ENCODE data around the gene TNS1. TPM values are rescaled to one million over a fixed set of nuclear protein-coding genes. Genes with fewer than 3 reads are reported as not detected.

Gene TNS1
- total and polyA plus RNA-seq, 8 donors, result 38.5 to 166 (median 102) TPM

DNA sequence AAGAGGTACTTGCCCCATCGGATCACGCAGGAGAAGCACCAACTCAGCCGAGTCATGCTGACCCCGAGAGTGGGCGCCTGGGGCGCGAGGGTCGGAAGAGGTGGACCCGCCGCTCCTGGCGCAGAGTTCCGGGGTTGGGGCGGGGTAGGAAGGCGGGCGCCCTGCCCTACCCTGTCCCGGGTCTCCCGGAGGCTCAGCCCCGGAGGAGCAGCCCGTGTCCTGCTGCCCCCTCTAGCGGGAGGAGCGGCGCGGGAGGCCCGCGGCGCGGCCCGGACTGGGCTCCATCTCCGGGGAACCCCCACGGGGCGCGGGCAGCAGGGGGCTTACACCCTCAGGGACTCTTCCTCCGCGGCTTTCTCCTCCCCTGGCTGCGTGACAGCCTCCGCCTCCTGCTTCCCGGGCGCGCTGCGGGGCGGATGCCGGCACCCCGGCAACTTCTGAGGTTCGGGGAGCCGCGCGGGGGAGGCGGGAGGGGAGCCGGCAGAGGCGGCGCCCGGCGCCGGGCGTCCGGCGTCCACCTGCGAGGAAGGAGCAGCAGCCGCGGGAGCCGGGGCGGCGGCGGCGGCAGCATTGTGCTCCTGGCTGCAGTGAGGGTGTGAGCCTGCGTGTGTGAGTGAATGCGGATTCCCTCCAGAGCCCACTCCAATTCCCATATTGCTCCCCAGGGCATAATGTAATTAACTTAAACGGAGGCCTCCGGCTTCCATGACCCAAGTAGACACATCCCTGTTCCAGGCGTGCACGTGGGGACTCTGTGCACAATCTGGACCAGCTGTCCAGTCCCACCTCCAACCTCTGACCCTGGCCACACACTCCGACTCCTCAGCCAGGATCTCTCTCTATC lies 7.6 kb upstream of the TNS1 start:
- DNase-seq (peak; percentile 59 to 88 (median 70)), FAIRE-seq (no peak), ATAC-seq (peak; percentile 87 to 97 (median 94))
- Histone ChIP-seq H3K27ac (no peak overlapping the region), H3K27me3 (no peaks in the 10 kb centered on the region), H3K4me3 (peak overlapping the region; percentile 37 to 62 (median 49)), H3K9me3 (no peaks in the 10 kb centered on the region), H3K36me3 (no peaks in the 10 kb centered on the region), H3K4me1 (no peaks in the 10 kb centered on the region)
- TF ChIP-seq, protein P1, sequence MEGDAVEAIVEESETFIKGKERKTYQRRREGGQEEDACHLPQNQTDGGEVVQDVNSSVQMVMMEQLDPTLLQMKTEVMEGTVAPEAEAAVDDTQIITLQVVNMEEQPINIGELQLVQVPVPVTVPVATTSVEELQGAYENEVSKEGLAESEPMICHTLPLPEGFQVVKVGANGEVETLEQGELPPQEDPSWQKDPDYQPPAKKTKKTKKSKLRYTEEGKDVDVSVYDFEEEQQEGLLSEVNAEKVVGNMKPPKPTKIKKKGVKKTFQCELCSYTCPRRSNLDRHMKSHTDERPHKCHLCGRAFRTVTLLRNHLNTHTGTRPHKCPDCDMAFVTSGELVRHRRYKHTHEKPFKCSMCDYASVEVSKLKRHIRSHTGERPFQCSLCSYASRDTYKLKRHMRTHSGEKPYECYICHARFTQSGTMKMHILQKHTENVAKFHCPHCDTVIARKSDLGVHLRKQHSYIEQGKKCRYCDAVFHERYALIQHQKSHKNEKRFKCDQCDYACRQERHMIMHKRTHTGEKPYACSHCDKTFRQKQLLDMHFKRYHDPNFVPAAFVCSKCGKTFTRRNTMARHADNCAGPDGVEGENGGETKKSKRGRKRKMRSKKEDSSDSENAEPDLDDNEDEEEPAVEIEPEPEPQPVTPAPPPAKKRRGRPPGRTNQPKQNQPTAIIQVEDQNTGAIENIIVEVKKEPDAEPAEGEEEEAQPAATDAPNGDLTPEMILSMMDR (IDR thresholded peaks at IDR 0.05), result peak; percentile 10 to 51 (median 44)
- 2 to 4% methylated on average over 42 to 72 of the region's 72 CpGs for WGBS, 2 donors
- intact Hi-C loops (cut with DNase I), result no loop called here

DNA sequence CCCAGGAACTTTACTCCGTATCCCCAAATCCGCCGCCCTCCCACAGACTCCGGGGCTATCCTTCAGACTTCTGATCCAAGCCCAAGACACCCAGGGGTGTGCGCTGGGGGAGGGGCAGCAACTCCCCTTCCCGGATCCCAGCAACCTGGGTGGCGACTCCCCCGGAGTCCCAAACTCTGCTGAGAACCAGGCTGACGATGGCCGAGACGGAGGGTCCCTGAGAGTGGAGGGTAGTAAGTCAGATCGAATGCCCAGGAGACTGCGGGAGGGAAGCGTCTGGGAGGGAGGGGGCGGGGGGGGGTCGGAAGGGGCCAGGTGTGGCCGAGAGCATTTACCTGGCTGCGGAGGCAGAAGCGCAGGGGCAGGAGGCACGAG lies 7.0 kb upstream of the TNS1 start:
- Histone ChIP-seq H3K27me3 (no peaks in the 10 kb centered on the region), H3K4me1 (no peaks in the 10 kb centered on the region), H3K27ac (no peak overlapping the region), H3K36me3 (no peaks in the 10 kb centered on the region), H3K9me3 (no peaks in the 10 kb centered on the region), H3K4me3 (peak overlapping the region; percentile 37 to 62 (median 49))
- DNase-seq (peak in 1 of 6 donors; percentile 67), FAIRE-seq (no peak), ATAC-seq (peak in 3 of 4 donors; percentile 3 to 48 (median 38))
- TF ChIP-seq, protein P1 (IDR thresholded peaks at IDR 0.05), result no peak
- WGBS, 2 donors, result 5 to 7% methylated on average over 16 to 20 of the region's 20 CpGs
- intact Hi-C loops (cut with DNase I), result no loop called here

DNA sequence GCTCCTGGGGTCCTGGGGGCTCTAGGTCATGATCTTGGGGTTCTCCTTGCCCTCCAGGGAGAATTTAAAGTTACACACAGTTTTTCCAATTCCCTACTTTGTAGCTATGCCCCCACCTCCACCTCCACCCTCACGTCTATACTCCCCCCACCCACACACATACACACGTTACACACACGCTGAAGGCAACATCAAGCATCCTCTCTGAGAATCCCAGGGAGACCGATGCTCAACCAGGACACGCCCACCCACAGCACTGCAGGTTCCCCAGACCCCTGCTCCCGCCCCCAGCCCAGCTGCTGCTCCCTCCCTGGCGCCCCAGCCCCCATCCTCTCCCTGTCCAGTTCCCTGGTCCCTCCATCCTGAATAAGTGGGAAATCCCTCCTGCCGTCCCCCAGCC lies 6.4 kb upstream of the TNS1 start:
- no peaks in the 10 kb centered on the region for H3K9me3 ChIP-seq
- TF ChIP-seq, protein P1 (IDR thresholded peaks at IDR 0.05), result no peak
- H3K4me3 ChIP-seq, result peak overlapping the region in 2 of 4 donors; percentile 54 to 62
- WGBS, 2 donors, result 44 to 50% methylated on average over 7 to 8 of the region's 8 CpGs
- no peak for FAIRE-seq
- peaks cover 0 to 3% (median 0%) of the 10 kb centered on the region in 3 donors for H3K4me1 ChIP-seq
- no peak for DNase-seq
- ATAC-seq, result no peak
- H3K36me3 ChIP-seq, result no peaks in the 10 kb centered on the region
- no peaks in the 10 kb centered on the region for H3K27me3 ChIP-seq
- H3K27ac ChIP-seq, result no peak overlapping the region
- intact Hi-C loops (cut with DNase I), result no loop called here

DNA sequence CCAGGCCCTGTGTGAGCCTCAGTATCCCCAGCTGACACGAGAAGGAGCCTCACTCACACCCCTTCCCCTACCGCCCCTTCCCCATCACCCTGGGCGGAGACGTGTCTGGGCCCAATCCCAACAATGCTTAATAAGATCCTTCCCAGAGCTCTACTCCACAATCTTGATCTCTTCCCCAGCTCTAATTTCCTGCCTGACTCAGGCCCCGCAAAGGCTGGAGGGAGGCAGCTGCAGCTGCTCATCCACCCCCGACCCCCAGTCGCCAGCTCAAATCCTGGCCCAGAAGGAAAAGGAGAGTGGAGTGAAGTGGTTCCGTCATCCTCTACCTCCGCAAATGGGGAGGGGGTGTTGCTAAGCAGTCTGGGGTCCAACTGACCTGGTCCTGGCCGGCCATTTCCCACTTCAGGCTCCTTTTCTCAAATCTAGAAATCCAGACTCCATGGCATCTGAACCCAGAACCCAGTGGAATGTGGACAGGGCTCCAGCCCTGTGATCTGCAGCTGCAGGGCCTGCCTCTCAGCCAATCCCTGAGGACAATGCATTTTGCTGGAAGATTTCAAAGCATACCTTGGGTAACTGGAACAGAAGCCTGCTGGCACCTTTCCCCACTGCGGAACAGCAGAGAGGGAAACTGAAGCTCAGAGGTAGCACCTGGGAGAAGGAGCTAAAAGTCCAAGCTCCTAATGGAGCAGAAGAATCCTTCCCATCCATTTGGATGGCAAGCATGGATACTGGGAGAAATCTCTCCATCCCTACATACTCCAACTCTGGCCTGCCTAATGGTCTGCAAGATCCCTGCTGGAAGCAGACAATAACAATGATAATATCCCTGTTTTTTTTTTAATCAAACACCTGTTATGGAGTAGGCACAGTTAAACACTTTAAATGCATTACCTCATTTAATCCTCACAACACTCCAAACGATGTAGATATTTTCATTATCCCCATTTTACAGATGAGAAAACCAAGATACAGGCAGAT lies 5.6 kb upstream of the TNS1 start:
- intact Hi-C loops (cut with DNase I), result no loop called here
- TF ChIP-seq, protein P1 (IDR thresholded peaks at IDR 0.05), result no peak
- ATAC-seq, result no peak
- no peak overlapping the region for H3K4me3 ChIP-seq
- H3K9me3 ChIP-seq, result no peaks in the 10 kb centered on the region
- H3K27me3 ChIP-seq, result no peaks in the 10 kb centered on the region
- FAIRE-seq, result no peak
- no peak overlapping the region for H3K27ac ChIP-seq
- no peaks in the 10 kb centered on the region for H3K36me3 ChIP-seq
- no peak for DNase-seq
- WGBS, 2 donors, result 81 to 86% methylated on average over 12 of the region's 12 CpGs
- peaks cover 0 to 4% (median 3%) of the 10 kb centered on the region in 3 donors for H3K4me1 ChIP-seq

Data from pancreas (tissue), 10 donors.